ENCODE measurements around the gene GRIN1. TPM values are rescaled to one million over a fixed set of nuclear protein-coding genes. Genes with fewer than 3 reads are reported as not detected.

GRIN1 gene
- total and polyA plus RNA-seq, 2 of the 8 experiments (the other 6 are each of a cell fraction or from before 2014, with no cell fraction given): 0.48 to 2.1 TPM

DNA sequence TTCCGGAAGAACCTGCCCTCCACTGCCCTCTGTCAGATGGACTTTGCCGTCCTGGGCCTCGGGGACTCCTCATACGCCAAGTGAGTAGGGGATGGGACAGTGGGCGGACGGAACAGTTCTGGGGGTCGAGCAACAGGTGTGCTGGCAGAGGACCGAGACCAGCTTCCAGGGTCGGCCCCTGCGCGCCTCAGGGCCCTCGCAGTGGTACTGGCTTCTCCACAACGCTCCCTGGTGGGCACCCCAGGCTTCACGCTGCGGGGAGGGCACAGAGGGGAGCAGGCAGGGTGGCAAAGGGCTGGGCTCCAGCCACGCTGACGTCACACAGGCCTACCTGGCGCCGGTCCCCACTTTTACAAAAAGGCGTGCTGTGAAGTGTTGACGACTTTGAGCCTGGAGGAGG is 73.6 kb downstream of the GRIN1 start:
- Histone ChIP-seq H2AFZ (ENCODE audit: low read length) (no peak overlapping the region), H3K56ac (replicated peaks; ENCODE audit: insufficient read length, low read depth, low read length) (no peak overlapping the region), H3K14ac (ENCODE audit: insufficient read length) (no peak overlapping the region), H2BK20ac (ENCODE audit: low read length) (no peak overlapping the region), H2BK5ac (ENCODE audit: low read depth, low read length) (no peak overlapping the region), H3K18ac (ENCODE audit: extremely low read depth, low read length) (no peak overlapping the region), H3K23ac (ENCODE audit: insufficient read length) (no peak overlapping the region), H4K91ac (replicated peaks; ENCODE audit: insufficient read length, low read length) (no peak overlapping the region), H2BK15ac (ENCODE audit: low read length) (no peak overlapping the region), H4K8ac (ENCODE audit: extremely low read depth, insufficient read depth, low read length) (no peak overlapping the region), H3K27ac (ENCODE audit: low read depth, low read length) (no peak overlapping the region), H3K4me3 (ENCODE audit: extremely low read depth in 1 of 4, insufficient read depth in 2 of 4, low read depth in 3 of 4, low read length in 4 of 4) (no peak overlapping the region), H4K5ac (ENCODE audit: insufficient read length, low read depth, low read length) (no peak overlapping the region), H3K4me1 (replicated peaks in 1 of 4; ENCODE audit: control insufficient read depth in 3 of 4, insufficient read depth in 4 of 4, low read length in 3 of 4) (peaks cover 0 to 5% (median 3%) of the 10 kb centered on the region in 4 experiments; a peak in 5 of 7 replicates), H2BK120ac (replicated peaks; ENCODE audit: low read depth, low read length) (no peak overlapping the region), H3K23me2 (ENCODE audit: low read depth, low read length) (no peaks in the 10 kb centered on the region), H3K9ac (replicated peaks in 1 of 4; ENCODE audit: extremely low read depth in 1 of 4, low read depth in 3 of 4, low read length in 3 of 4) (no peak overlapping the region), H3K4ac (replicated peaks; ENCODE audit: insufficient read length, low read depth, low read length) (no peak overlapping the region), H3K36me3 (ENCODE audit: control insufficient read depth in 2 of 4, insufficient read depth in 4 of 4, low read length in 3 of 4) (peaks cover 0 to 22% (median 9%) of the 10 kb centered on the region in 4 experiments; a peak in 7 of 8 replicates), H2BK12ac (ENCODE audit: low read depth, low read length) (no peak overlapping the region), H3K4me2 (ENCODE audit: insufficient read depth in 1 of 2, low read depth in 2 of 2, low read length in 2 of 2) (no peak overlapping the region), H3K79me2 (ENCODE audit: control insufficient read depth in 1 of 2, insufficient read depth in 2 of 2, low read length in 2 of 2) (0 out of 4 replicates have a peak, but pooled peaks cover 0 to 1% of the 10 kb centered on the region in 2 experiments), H3K79me1 (ENCODE audit: low read depth, low read length) (no peaks in the 10 kb centered on the region; the same call in 1 of the 2 replicates), H3K27me3 (replicated peaks in 1 of 4; ENCODE audit: control insufficient read depth in 3 of 4, extremely low read depth in 1 of 4, insufficient read depth in 3 of 4, low read length in 3 of 4) (no peaks in the 10 kb centered on the region), H4K20me1 (replicated peaks in 1 of 2; ENCODE audit: control insufficient read depth in 1 of 2, insufficient read depth in 2 of 2, low read length in 2 of 2) (peaks cover 0 to 12% of the 10 kb centered on the region in 2 experiments), H3K9me3 (ENCODE audit: insufficient read depth in 2 of 2, low read depth in 1 of 2, low read length in 1 of 2) (no peaks in the 10 kb centered on the region), H2AK5ac (ENCODE audit: low read depth, low read length) (no peak overlapping the region)
- POLR2A ChIA-PET (ENCODE audit: partially characterized antibody): interaction anchor here (0.7 to 69.9 kb wide), 10 partner anchors 7 to 99 kb away, joined by 3 to 1462 read pairs (median 4); partner anchors contain the start of genes ANAPC2, CYSRT1, NELFB and RNF208
- TF ChIP-seq BRCA1 (IDR thresholded peaks at IDR 0.05; ENCODE audit: low read depth, low read length) (no peak), JUND (IDR thresholded peaks at IDR 0.05; ENCODE audit: low read length) (no peak), CHD1 (IDR thresholded peaks at IDR 0.05; ENCODE audit: low read depth, low read length) (no peak)
- 91% methylated on average over 17 of the region's 21 CpGs; no CpG with 5 or more reads in 1 of the 2 experiments for WGBS, 2 experiments (ENCODE audit: extremely low coverage in 1 of 2, insufficient coverage in 1 of 2, insufficient read length in 1 of 2, insufficient replicate concordance in 2 of 2, low coverage in 1 of 2, low lambda C conversion rate in 2 of 2, missing lambda C conversion rate in 1 of 2)
- FAIRE-seq (no peak), DNase-seq (ENCODE audit: low read depth in 1 of 2, low spot score in 2 of 2) (no peak)
- CTCF ChIA-PET (ENCODE audit: partially characterized antibody): interaction anchor here (0.9 to 4.0 kb wide), 9 partner anchors 9 to 142 kb away, joined by 3 to 31 read pairs (median 4); partner anchors contain the start of genes ANAPC2, CYSRT1, RNF208 and RNF224

All from H1 (cell line).